ENCODE results near the gene CERCAM. TPM values are rescaled to one million over a fixed set of nuclear protein-coding genes. Genes with fewer than 3 reads are reported as not detected.
A peak's percentile ranks its signal among the peaks of the same experiment; 100 is the strongest.
"Not testable (repeated sequence)": the region's sequence is repeated elsewhere in the genome, so short reads cannot be mapped to it uniquely, and the experiment has no call there.

The CERCAM gene
- total and polyA plus RNA-seq, 2 donors from 2014 or later: 19.7 to 25.5 TPM

- peak; percentile 94 for TF ChIP-seq CTCF (IDR thresholded peaks at IDR 0.05; ENCODE audit: borderline replicate concordance, extremely low read depth, insufficient read depth)
- FAIRE-seq (no peak), DNase-seq (peak; percentile 71 to 91 (median 81))
- Histone ChIP-seq H3K4me1 (ENCODE audit: control insufficient read depth in 2 of 3, insufficient read depth in 2 of 3, low read depth in 1 of 3, low read length in 3 of 3) (peaks cover 0 to 3% (median 0%) of the 10 kb centered on the region in 3 donors), H3K27ac (ENCODE audit: low read depth in 2 of 2, low read length in 2 of 2) (no peak overlapping the region), H3K27me3 (ENCODE audit: control insufficient read depth, insufficient read depth, low read length) (no peaks in the 10 kb centered on the region), H3K36me3 (ENCODE audit: control insufficient read depth in 2 of 3, insufficient read depth in 3 of 3, low read length in 3 of 3) (no peaks in the 10 kb centered on the region), H3K9me3 (ENCODE audit: control insufficient read depth in 2 of 3, insufficient read depth in 1 of 3, low read length in 3 of 3) (no peaks in the 10 kb centered on the region), H3K9ac (ENCODE audit: low read length in 3 of 3) (no peak overlapping the region), H3K4me3 (ENCODE audit: low read length in 3 of 3) (no peak overlapping the region)
- intact Hi-C loops (cut with DNase I): no loop called here
Observed at GRCh38 chr9:128438343-128439109, 17.9 kb downstream of the CERCAM start.

- Histone ChIP-seq H3K9ac (ENCODE audit: low read length in 3 of 3) (no peak overlapping the region), H3K27me3 (ENCODE audit: control insufficient read depth, insufficient read depth, low read length) (no peaks in the 10 kb centered on the region), H3K4me3 (ENCODE audit: low read length in 3 of 3) (no peak overlapping the region), H3K9me3 (ENCODE audit: control insufficient read depth in 2 of 3, insufficient read depth in 1 of 3, low read length in 3 of 3) (no peaks in the 10 kb centered on the region), H3K36me3 (ENCODE audit: control insufficient read depth in 2 of 3, insufficient read depth in 3 of 3, low read length in 3 of 3) (no peaks in the 10 kb centered on the region), H3K27ac (ENCODE audit: low read depth in 2 of 2, low read length in 2 of 2) (no peak overlapping the region), H3K4me1 (ENCODE audit: control insufficient read depth in 2 of 3, insufficient read depth in 2 of 3, low read depth in 1 of 3, low read length in 3 of 3) (peaks cover 0 to 3% (median 0%) of the 10 kb centered on the region in 3 donors)
- intact Hi-C loops (cut with DNase I): no loop called here
- no peak for FAIRE-seq
- TF ChIP-seq CTCF (IDR thresholded peaks at IDR 0.05; ENCODE audit: borderline replicate concordance, extremely low read depth, insufficient read depth): no peak
- DNase-seq: no peak
Observed at GRCh38 chr9:128439273-128439672, 18.6 kb downstream of the CERCAM start.

GRCh38 chr9:128442150-128442549 lies 21.5 kb downstream of the CERCAM start:
- Histone ChIP-seq H3K36me3 (ENCODE audit: control insufficient read depth in 2 of 3, insufficient read depth in 3 of 3, low read length in 3 of 3) (no peaks in the 10 kb centered on the region), H3K27me3 (ENCODE audit: control insufficient read depth, insufficient read depth, low read length) (no peaks in the 10 kb centered on the region), H3K9me3 (ENCODE audit: control insufficient read depth in 2 of 3, insufficient read depth in 1 of 3, low read length in 3 of 3) (no peaks in the 10 kb centered on the region), H3K4me3 (ENCODE audit: low read length in 3 of 3) (no peak overlapping the region), H3K4me1 (ENCODE audit: control insufficient read depth in 2 of 3, insufficient read depth in 2 of 3, low read depth in 1 of 3, low read length in 3 of 3) (peaks cover 0 to 3% (median 0%) of the 10 kb centered on the region in 3 donors), H3K9ac (ENCODE audit: low read length in 3 of 3) (no peak overlapping the region), H3K27ac (ENCODE audit: low read depth in 2 of 2, low read length in 2 of 2) (no peak overlapping the region)
- DNase-seq (no peak), FAIRE-seq (no peak)
- TF ChIP-seq CTCF (IDR thresholded peaks at IDR 0.05; ENCODE audit: borderline replicate concordance, extremely low read depth, insufficient read depth): no peak
- intact Hi-C loops (cut with DNase I): no loop called here

- H3K9ac ChIP-seq (ENCODE audit: low read length in 3 of 3); H3K27me3 ChIP-seq (ENCODE audit: control insufficient read depth, insufficient read depth, low read length); H3K27ac ChIP-seq (ENCODE audit: low read depth in 2 of 2, low read length in 2 of 2); H3K4me3 ChIP-seq (ENCODE audit: low read length in 3 of 3); H3K9me3 ChIP-seq (ENCODE audit: control insufficient read depth in 2 of 3, insufficient read depth in 1 of 3, low read length in 3 of 3); FAIRE-seq; intact Hi-C loops (cut with DNase I); H3K4me1 ChIP-seq (ENCODE audit: control insufficient read depth in 2 of 3, insufficient read depth in 2 of 3, low read depth in 1 of 3, low read length in 3 of 3); H3K36me3 ChIP-seq (ENCODE audit: control insufficient read depth in 2 of 3, insufficient read depth in 3 of 3, low read length in 3 of 3); DNase-seq: not testable (repeated sequence)
Observed at GRCh38 chr9:128446505-128446904, 25.8 kb downstream of the CERCAM start.

Data from kidney (tissue), 14 donors.